Activated naive CD8-positive, alpha-beta T cell treated with anti-CD3 and anti-CD28 coated beads, Interleukin-2, amount 10 ng/mL, durations not matched to agents 7 days and 5 days (primary cell): ENCODE results near the gene GORASP2. TPM values are rescaled to one million over a fixed set of nuclear protein-coding genes. Genes with fewer than 3 reads are reported as not detected.

ENCODE experiments used
- ATAC-seq: fragments of 150-1000 bp; cut with Tn5 transposase; one replicate; pipeline ENCODE4 v1.10.0; 2021; ENCODE audit warnings: low read depth, moderate library complexity
- POLR2A ChIA-PET: fragments of 350-600 bp; sonication (Branson Sonifier 250); formaldehyde crosslinking; loops from one replicate; lab custom pipeline; 2021; ENCODE audit warnings: antibody characterized with exemption; lab: Charles Lee
- DNase-seq: peaks from one replicate; pipeline ENCODE4 v3.0.0; 2021
- H3K27ac Mint-ChIP-seq: one replicate; pipeline ENCODE4 v1.8.0; 2022; ENCODE audit warnings: mild to moderate bottlenecking, mixed read lengths
- H3K27me3 Mint-ChIP-seq: one replicate; pipeline ENCODE4 v1.8.0; 2022; ENCODE audit warnings: mild to moderate bottlenecking, moderate library complexity, mixed read lengths
- H3K36me3 Mint-ChIP-seq: one replicate; pipeline ENCODE4 v1.8.0; 2021; ENCODE audit warnings: mild to moderate bottlenecking, mixed read lengths
- H3K4me1 Mint-ChIP-seq: one replicate; pipeline ENCODE4 v1.8.0; 2021; ENCODE audit warnings: mixed read lengths
- H3K4me3 Mint-ChIP-seq: one replicate; pipeline ENCODE4 v1.8.0; 2022; ENCODE audit warnings: mild to moderate bottlenecking, moderate library complexity, mixed read lengths
- H3K9me3 Mint-ChIP-seq: one replicate; pipeline ENCODE4 v1.8.0; 2021; ENCODE audit warnings: mixed read lengths
- total RNA-seq, 2 experiments: library from RNA; stranded (reverse); gene quantifications; one replicate each; pipeline ENCODE4 v1.2.3, GENCODE V29; 2021

Gene GORASP2
- total RNA-seq, 2 experiments from 2014 or later, result 61.2 to 62.7 TPM

GRCh38 chr2:170953941-170954340 is 24.9 kb downstream of the GORASP2 start:
- POLR2A ChIA-PET, result no interaction called here
- Mint-ChIP-seq H3K27ac (no peak overlapping the region), H3K4me1 (no peaks in the 10 kb centered on the region)

DNA sequence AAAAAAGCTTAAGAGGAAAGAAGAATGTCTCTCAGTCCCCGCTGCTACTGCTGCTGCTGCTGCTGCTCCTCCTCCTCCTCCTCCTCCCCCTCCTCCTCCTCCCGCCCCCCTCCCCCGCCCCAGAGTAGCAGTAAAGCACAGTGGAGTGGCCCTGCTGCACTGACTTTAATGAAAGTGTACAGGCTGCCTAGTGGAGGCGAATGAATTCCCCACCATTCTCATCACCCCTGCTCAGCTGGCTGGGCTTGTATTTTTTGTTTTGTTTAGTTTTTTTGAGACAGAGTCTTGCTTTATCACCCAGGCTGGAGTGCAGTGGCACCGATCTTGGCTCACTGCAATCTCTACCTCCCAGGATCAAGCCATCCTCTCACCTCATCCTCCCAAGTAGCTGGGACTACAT is 34.3 kb downstream of the GORASP2 start:
- Mint-ChIP-seq H3K9me3 (no peaks in the 10 kb centered on the region), H3K4me1 (peaks cover 3% of the 10 kb centered on the region), H3K4me3 (no peak overlapping the region), H3K27me3 (no peaks in the 10 kb centered on the region), H3K27ac (no peak overlapping the region), H3K36me3 (peaks cover 14% of the 10 kb centered on the region)
- POLR2A ChIA-PET, result no interaction called here
- ATAC-seq (no peak), DNase-seq (no peak)

More at GRCh38 chr2:170953941-170954340, 24.9 kb downstream of the GORASP2 start:
- no peaks in the 10 kb centered on the region for H3K9me3 Mint-ChIP-seq
- no peak for DNase-seq
- H3K4me3 Mint-ChIP-seq, result no peak overlapping the region
- no peak for ATAC-seq
- H3K36me3 Mint-ChIP-seq, result peaks cover 35% of the 10 kb centered on the region
- no peaks in the 10 kb centered on the region for H3K27me3 Mint-ChIP-seq

- no peak for ATAC-seq
Measured at GRCh38 chr2:170965446-170966225, 36.6 kb downstream of the GORASP2 start.

DNA sequence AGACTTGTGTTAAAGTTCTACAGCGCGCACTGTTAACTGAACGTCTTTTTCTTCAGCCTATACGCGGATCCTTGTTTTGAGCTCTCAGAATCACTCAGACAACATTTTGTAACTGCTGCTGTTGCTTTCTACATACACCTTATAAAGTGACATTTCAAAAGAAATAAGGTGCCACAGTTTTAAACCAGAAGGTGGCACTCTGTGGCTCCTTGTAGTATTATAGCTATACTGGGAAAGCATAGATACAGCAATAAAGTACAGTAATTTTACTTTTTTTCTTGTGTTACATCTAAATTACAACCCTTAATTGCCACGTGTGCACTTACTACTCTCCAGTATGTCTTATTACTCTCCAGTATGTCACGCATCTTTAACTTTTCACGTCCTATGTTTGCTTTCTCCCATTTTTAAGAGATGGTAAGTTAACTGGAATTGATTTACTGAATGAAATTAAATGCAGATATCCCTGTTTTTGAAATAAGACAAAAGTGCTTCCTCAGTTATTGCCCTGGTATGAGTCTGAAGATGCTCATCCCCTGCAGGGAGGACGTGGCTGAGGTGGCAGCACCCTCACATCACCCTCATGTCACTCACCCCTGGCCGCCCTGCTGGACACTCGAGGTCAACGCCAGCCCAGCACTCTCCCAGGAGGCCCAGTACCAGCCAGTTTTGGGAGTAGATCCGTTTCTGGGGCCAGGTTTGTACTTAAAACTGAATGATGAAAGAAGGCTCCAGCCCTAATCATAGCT is 37.8 kb downstream of the GORASP2 start:
- Mint-ChIP-seq H3K9me3 (no peaks in the 10 kb centered on the region), H3K36me3 (peaks cover 7% of the 10 kb centered on the region), H3K27me3 (no peaks in the 10 kb centered on the region), H3K4me3 (no peak overlapping the region), H3K4me1 (peaks cover 2% of the 10 kb centered on the region), H3K27ac (no peak overlapping the region)
- no peak for DNase-seq
- POLR2A ChIA-PET, result no interaction called here
- ATAC-seq, result peak; percentile 39

More at GRCh38 chr2:170965446-170966225, 36.6 kb downstream of the GORASP2 start:
- H3K4me3 Mint-ChIP-seq, result no peak overlapping the region
- peaks cover 7% of the 10 kb centered on the region for H3K36me3 Mint-ChIP-seq
- DNase-seq, result no peak
- H3K4me1 Mint-ChIP-seq, result peaks cover 2% of the 10 kb centered on the region
- no peaks in the 10 kb centered on the region for H3K27me3 Mint-ChIP-seq
- H3K27ac Mint-ChIP-seq, result no peak overlapping the region
- POLR2A ChIA-PET, result interaction anchor here (0.6 kb wide), 1 partner anchor 321 kb away, joined by 4 read pairs; no protein-coding TSS in a partner anchor
- H3K9me3 Mint-ChIP-seq, result no peaks in the 10 kb centered on the region

GRCh38 chr2:170967553-170967952 is 38.5 kb downstream of the GORASP2 start:
- POLR2A ChIA-PET, result no interaction called here
- ATAC-seq (no peak), DNase-seq (no peak)
- Mint-ChIP-seq H3K27ac (no peak overlapping the region), H3K9me3 (no peaks in the 10 kb centered on the region), H3K36me3 (peaks cover 7% of the 10 kb centered on the region), H3K4me3 (no peak overlapping the region), H3K27me3 (no peaks in the 10 kb centered on the region), H3K4me1 (peaks cover 4% of the 10 kb centered on the region)

DNA sequence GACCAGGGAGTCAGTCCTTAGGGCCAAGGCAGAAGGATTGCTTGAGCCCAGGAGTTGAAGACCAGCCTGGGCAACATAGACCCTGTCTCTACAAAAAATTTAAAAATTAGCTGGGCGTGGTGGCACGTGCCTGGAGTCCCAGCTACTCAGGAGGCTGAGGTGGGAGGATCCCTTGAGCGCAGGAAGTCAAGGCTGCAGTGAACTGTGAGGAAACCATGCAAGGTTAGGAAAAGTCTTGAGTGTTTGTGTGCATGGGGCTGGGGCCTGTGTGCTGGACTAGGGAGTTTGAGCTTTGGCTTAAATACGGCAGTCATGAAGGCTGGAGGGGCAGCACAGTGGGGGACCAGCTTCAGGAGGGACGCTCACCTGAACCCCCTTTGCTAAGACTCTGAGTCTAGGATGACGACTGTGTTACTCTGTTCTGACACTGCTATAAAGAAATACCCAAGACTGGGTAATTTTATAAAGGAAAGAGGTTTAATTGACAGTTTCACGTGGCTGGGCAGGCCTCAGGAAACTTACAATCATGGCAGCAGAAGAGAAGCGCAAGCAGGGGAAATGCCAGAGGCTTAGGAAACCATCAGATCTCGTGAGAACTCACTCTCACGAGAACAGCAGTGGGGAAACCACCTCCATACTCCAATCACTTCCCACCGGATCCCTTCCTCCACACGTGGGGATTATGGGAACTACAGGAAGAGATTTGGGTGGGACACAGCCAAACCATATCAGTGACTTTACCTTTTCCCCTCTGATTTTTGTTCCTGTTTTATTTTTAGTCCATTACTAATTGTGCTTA is 39.4 kb downstream of the GORASP2 start:
- Mint-ChIP-seq H3K36me3 (peaks cover 5% of the 10 kb centered on the region), H3K9me3 (no peaks in the 10 kb centered on the region), H3K4me1 (peaks cover 4% of the 10 kb centered on the region), H3K27me3 (no peaks in the 10 kb centered on the region), H3K27ac (no peak overlapping the region), H3K4me3 (no peak overlapping the region)
- ATAC-seq (no peak), DNase-seq (no peak)
- POLR2A ChIA-PET, result no interaction called here

- Mint-ChIP-seq H3K4me1 (peaks cover 5% of the 10 kb centered on the region), H3K36me3 (peaks cover 5% of the 10 kb centered on the region), H3K27ac (no peak overlapping the region), H3K27me3 (no peaks in the 10 kb centered on the region), H3K9me3 (no peaks in the 10 kb centered on the region), H3K4me3 (no peak overlapping the region)
- POLR2A ChIA-PET, result no interaction called here
- DNase-seq, result no peak
- ATAC-seq, result no peak
Measured at GRCh38 chr2:170969030-170969429, 40.0 kb downstream of the GORASP2 start.

DNA sequence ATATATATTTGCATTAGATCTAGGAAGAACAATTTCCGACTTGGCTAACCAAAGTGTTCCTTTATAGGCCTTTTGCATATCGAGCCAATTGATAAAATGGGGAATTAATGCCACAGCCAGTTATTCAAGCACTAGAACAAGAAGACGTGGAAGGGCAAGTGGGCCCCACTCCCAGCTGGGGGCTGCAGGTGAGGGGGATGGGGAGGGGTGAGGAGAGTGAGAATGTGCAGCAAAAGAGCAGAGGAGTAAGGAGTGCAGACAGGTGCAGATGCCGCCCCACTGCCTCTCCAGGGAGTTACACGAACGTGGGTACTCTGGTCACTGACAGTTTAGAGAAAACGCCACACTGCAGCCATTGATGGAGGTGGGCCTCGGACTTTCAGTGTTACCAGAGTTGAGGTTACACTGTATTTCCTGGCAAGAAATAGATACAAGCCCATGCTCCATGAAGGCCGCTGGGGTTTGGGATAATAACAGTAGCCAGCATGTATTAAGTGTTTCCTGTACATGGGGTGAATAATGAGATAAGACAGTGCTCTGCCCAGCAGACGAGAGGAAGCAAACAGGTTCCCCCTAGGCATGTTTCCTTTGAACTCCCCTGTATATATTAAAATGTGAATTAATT is 40.9 kb downstream of the GORASP2 start:
- Mint-ChIP-seq H3K27ac (no peak overlapping the region), H3K9me3 (no peaks in the 10 kb centered on the region), H3K36me3 (peaks cover 4% of the 10 kb centered on the region), H3K27me3 (no peaks in the 10 kb centered on the region), H3K4me3 (no peak overlapping the region), H3K4me1 (peaks cover 8% of the 10 kb centered on the region)
- POLR2A ChIA-PET, result no interaction called here
- DNase-seq (no peak), ATAC-seq (no peak)

DNA sequence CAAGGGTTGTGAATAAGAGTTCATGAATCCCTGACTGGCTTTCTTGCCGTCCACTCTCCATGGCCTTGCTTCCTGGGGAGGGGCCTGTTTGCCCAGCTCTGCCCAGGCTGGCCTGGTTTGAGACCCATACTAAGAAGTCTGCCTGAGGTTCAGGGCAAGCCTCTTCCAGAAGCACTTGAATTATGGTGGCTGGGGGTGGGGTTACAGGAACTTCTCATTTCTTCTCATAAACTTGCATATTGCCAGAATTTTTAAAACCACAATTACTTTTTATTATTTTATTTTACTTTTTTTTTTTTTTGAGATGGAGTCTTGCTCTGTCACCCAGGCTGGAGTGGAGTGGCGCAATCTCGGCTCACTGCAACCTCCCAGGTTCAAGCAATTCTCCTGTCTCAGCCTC is 42.0 kb downstream of the GORASP2 start:
- Mint-ChIP-seq H3K27me3 (no peaks in the 10 kb centered on the region), H3K4me3 (no peak overlapping the region), H3K9me3 (no peaks in the 10 kb centered on the region), H3K36me3 (no peaks in the 10 kb centered on the region), H3K4me1 (peaks cover 8% of the 10 kb centered on the region), H3K27ac (no peak overlapping the region)
- DNase-seq (no peak), ATAC-seq (no peak)
- POLR2A ChIA-PET, result no interaction called here

- DNase-seq, result no peak
- no peak for ATAC-seq
- no peaks in the 10 kb centered on the region for H3K36me3 Mint-ChIP-seq
- H3K27me3 Mint-ChIP-seq, result no peaks in the 10 kb centered on the region
- POLR2A ChIA-PET, result interaction anchor here (1.0 to 1.9 kb wide), 5 partner anchors 44 to 461 kb away, joined by 3 to 9 read pairs (median 4); partner anchors contain the start of genes DCAF17, GORASP2 and METTL8
- peak overlapping the region; percentile 56 for H3K27ac Mint-ChIP-seq
- peak overlapping the region; percentile 51 for H3K4me3 Mint-ChIP-seq
- H3K9me3 Mint-ChIP-seq, result no peaks in the 10 kb centered on the region
- H3K4me1 Mint-ChIP-seq, result peaks cover 8% of the 10 kb centered on the region
Measured at GRCh38 chr2:170972296-170973224, 43.5 kb downstream of the GORASP2 start.

DNA sequence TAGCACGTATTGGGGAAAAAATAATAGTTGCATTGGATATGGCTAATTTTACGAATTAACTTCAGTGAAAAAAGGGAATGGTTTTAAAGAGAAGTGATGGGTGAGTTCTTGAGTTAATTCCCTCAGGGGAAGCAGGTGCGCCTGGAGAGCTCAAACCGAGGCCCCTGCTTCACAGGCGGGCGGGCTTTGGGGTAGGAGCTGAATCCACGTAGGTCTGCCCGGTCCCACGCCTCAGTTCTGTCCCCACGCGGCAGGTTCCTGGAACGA is 44.1 kb downstream of the GORASP2 start:
- ATAC-seq (no peak), DNase-seq (no peak)
- Mint-ChIP-seq H3K9me3 (no peaks in the 10 kb centered on the region), H3K27ac (peak overlapping the region; percentile 56), H3K4me1 (peaks cover 8% of the 10 kb centered on the region), H3K4me3 (peak overlapping the region; percentile 51), H3K36me3 (no peaks in the 10 kb centered on the region), H3K27me3 (no peaks in the 10 kb centered on the region)
- POLR2A ChIA-PET, result interaction anchor here (1.0 to 1.9 kb wide), 4 partner anchors 44 to 461 kb away, joined by 3 to 9 read pairs (median 5); partner anchors contain the start of genes DCAF17, GORASP2 and METTL8
